HG03135 (cell line): Measurements from ENCODE around the gene OGT.
"Not testable (repeated sequence)": the region's sequence is repeated elsewhere in the genome, so short reads cannot be mapped to it uniquely, and the experiment has no call there.

ENCODE experiments used
- ATAC-seq: cut with Tn5 transposase; IDR thresholded peaks from one replicate; pipeline ENCODE4 v1.9.1; 2021; ENCODE audit warnings: mild to moderate bottlenecking, moderate library complexity; ENCODE audit not compliant: unreplicated experiment

Gene OGT

GRCh38 chrX:71579990-71580380 lies 47.1 kb downstream of the OGT start:
- ATAC-seq: no peak

GRCh38 chrX:71581210-71581609 lies 48.3 kb downstream of the OGT start:
- no peak for ATAC-seq

- no peak for ATAC-seq
These were observed 54.0 kb downstream of the OGT start for GRCh38 chrX:71586929-71587328.

GRCh38 chrX:71593210-71593609 lies 60.3 kb downstream of the OGT start:
- not testable (repeated sequence) for ATAC-seq

- no peak for ATAC-seq
These were observed 67.1 kb downstream of the OGT start for GRCh38 chrX:71599965-71600364.

DNA sequence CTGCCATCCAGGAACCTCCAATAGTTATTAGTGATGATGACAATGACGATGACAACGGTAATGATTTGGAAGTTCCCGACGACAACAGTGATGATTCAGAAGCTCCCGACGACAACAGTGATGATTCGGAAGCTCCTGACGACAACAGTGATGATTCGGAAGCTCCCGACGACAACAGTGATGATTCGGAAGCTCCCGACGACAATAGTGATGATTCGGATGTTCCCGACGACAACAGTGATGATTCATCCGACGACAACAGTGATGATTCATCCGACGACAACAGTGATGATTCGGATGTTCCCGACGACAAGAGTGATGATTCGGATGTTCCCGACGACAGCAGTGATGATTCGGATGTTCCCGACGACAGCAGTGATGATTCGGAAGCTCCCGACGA lies 70.7 kb downstream of the OGT start:
- no peak for ATAC-seq

DNA sequence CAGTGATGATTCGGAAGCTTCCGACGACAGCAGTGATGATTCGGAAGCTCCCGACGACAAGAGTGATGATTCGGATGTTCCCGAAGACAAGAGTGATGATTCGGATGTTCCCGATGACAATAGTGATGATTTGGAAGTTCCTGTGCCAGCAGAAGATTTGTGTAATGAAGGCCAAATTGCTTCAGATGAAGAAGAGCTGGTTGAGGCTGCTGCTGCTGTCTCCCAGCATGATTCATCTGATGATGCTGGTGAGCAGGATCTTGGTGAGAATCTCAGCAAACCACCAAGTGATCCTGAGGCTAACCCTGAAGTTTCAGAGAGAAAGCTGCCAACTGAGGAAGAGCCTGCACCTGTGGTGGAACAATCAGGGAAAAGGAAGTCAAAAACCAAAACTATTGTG lies 71.2 kb downstream of the OGT start:
- no peak for ATAC-seq

DNA sequence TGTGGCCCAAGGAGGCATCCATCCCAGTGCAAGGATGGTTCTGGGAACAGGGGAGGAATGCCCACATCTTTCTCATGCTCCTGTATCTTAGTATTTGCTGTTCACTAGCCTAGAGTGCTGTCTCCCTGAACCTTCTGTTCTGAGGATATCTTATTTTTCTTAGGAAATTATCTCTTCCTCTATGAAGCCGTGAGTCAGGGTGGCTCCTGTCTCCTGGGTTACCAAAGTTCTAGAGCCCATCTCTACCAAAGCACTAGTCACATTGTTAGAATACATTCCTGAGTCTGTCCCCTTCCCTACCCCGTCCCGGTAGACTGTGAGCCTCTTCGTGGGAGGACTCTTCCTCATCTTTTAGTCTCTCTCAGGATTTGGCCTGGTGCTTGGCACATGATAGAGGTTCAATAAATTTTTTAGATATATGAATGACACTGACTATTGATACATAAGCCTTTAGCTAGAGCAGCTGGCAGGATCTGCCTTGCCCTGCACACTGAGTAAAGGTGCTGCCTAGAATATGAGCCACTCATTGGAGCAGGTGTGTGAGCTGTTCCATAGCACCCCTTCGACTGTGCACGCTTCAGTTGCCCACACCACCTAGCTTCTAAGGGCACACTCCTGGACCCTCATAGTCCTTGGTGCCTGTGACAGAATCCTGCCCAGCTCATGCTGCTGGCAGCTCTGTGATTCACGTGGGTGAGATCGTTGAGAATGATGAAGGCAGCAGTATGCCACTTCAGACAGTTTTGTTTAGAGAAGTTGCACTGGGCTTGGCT lies 72.1 kb downstream of the OGT start:
- no peak for ATAC-seq

GRCh38 chrX:71606536-71607216 lies 73.8 kb downstream of the OGT start:
- ATAC-seq: no peak

DNA sequence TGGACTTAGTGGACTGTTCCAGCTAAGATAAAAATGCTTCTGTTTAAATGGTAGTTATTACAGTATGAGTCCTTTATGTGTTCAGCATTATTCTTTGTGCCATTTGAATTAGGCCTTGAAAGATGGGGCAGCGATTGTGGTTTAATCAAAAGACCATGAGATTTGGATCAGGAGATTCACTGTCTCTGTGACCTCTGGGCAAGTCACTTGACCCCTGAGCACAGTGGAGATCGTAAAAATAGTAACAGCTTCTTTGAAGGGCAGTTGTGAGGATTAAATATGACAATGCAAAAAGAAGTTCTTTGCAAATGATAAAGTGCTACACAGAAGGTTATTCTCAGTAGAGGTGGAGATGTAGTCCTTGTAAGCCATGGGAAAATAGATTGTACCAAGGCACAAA lies 74.6 kb downstream of the OGT start:
- no peak for ATAC-seq

- ATAC-seq: no peak
These were observed 76.3 kb downstream of the OGT start for GRCh38 chrX:71609095-71609750.

DNA sequence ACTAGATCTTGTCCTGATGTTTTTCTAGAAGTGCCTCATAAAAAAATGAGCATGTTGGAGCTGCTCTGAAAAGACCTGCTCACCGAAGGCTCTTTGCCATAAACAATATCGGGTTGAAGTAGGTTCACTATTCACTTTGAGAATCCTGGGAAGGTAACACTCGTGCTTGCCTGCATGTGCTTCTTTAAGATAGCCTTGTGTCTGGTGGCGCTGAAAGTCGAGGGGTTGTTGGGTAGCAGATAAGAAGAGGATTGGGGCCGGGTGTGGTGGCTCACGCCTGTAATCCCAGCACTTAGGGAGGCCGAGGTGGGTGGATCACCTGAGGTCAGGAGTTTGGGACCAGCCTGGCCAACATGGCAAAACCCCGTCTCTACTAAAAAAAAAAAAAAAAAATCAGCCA lies 78.8 kb downstream of the OGT start:
- ATAC-seq: not testable (repeated sequence)

GRCh38 chrX:71612256-71612655 lies 79.4 kb downstream of the OGT start:
- ATAC-seq: no peak

DNA sequence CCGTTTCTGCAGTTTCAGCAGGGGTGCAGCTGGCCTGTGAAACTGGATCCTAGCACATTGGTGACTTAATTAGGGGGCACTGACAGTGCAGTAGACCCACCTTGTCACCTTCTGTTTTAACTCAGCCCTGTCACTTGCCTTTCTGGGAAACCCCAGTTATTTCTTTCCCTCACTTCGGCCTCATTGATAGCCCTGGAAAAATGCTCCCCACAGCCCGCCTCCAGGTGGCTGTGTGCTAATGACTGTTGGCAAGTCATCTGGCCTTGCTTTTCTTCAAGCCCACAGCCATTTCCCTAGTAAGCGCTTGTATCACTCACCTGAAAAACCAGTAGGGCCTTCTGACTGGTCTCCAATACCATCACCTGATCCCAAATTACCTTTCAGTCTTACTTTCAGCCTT lies 82.2 kb downstream of the OGT start:
- ATAC-seq: no peak

DNA sequence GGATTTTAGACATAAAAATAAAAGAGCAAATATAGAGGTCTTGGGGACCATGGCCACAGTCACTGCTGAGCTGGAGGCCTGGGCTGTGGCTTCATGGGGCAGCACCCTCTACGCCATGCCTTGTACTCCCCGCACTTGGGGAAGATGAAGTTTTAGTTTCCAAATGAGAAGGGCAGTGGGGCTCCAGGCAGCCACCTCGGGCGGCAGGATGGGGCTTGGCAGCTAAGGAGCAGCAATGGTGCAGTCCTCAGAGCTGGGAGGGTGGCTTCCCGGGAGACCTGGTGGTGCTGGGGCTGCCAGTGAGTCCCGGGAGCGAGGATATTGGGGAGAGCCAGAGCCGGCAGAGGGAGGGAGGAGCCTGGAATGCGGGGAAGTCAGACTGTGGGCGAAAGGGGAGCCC lies 83.0 kb downstream of the OGT start:
- ATAC-seq: no peak

GRCh38 chrX:71616672-71617529 lies 84.0 kb downstream of the OGT start:
- no peak for ATAC-seq

DNA sequence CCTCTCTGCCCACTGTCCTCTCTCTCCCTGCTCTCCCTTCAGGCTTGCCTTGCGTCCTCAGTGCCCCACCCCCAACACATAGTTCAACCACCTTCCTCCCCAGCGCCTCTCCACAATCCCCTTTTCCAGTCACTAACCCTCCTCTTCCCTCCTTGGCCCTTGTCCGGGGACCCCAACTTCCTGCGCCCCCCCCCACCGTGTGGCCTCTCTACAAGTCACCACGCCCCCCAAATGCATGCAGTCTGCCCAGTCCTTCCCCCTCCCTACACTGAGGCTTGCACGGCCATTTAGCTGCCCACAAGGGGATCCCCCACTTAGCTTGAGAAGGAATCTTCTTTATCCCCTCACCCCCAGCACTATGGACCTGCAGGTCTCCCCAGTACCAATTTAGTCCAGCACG lies 84.8 kb downstream of the OGT start:
- no peak for ATAC-seq

DNA sequence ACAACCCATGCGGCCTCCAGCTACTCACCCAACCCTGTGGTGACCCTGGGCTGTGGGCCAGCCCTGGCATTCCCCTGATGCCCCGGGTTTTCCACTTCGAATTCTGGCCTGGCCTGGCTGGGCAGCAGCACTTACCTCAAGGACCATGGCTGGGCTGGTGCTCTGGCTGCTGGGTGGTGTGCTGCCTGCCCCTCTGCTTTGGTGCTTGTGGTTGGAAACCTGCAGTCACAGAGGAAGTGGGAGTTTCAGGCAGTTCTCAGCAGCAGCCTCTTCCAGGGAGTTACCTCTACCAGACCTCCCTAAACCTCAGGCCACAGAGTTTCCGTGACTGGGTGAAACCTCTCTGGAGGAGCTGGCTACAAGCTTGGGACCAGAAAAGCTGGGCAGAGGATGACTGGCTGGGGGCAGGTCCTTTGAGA lies 85.4 kb downstream of the OGT start, which contains the start of gene CXCR3:
Gene CXCR3 (minus strand): TSS at position 209 of the 419 bp plus-strand sequence. CDS start 62 bp downstream, at position 147.
- peak; percentile 43 for ATAC-seq

GRCh38 chrX:71618787-71619186 lies 85.9 kb downstream of the OGT start:
- ATAC-seq: no peak

- ATAC-seq: peak; percentile 33
These were observed 86.3 kb downstream of the OGT start for GRCh38 chrX:71619193-71619592.

- no peak for ATAC-seq
These were observed 87.1 kb downstream of the OGT start for GRCh38 chrX:71619986-71620385.
